HL-60/S4 treated with retinoic acid at 250 ng/mL for 4 days and 3 days (cell line): ENCODE data around the gene TXN2.
"Not testable (repeated sequence)": the region's sequence is repeated elsewhere in the genome, so short reads cannot be mapped to it uniquely, and the experiment has no call there.

Experiments used
- in situ Hi-C: fragments of 300-500 bp; cut with MboI; formaldehyde crosslinking; loops from 2 replicates; pipeline ENCODE4 v1.7.0; 2022; ENCODE audit warnings: low sequenced_read_pairs

Gene TXN2

GRCh38 chr22:36481393-36482168 lies at the start of gene TXN2:
Gene TXN2, minus strand, starts transcription at chr22:36481640. Its CDS starts 803 bp downstream, at chr22:36480837.
- in situ Hi-C loops = no loop called here

GRCh38 chr22:36528795-36529751 lies 47.6 kb upstream of the TXN2 start, which contains the start of gene EIF3D:
Gene EIF3D, minus strand, starts transcription at chr22:36529166. Its CDS starts 3,045 bp downstream, at chr22:36526121.
- in situ Hi-C loops = loop anchor here (25.0 kb wide), 2 partner anchors 458 to 933 kb away; no protein-coding TSS in a partner anchor

GRCh38 chr22:36528341-36528740 lies 46.9 kb upstream of the TXN2 start:
- in situ Hi-C loops = loop anchor here (25.0 kb wide), 2 partner anchors 459 to 934 kb away; no protein-coding TSS in a partner anchor

GRCh38 chr22:36522662-36523061 lies 41.2 kb upstream of the TXN2 start:
- in situ Hi-C loops = no loop called here

GRCh38 chr22:36520423-36520822 lies 39.0 kb upstream of the TXN2 start:
- in situ Hi-C loops = no loop called here

GRCh38 chr22:36519906-36520305 lies 38.5 kb upstream of the TXN2 start:
- in situ Hi-C loops = not testable (repeated sequence)

- in situ Hi-C loops = no loop called here
These were observed 33.3 kb upstream of the TXN2 start for GRCh38 chr22:36514766-36515165.

- in situ Hi-C loops = no loop called here
These were observed 31.6 kb upstream of the TXN2 start for GRCh38 chr22:36512991-36513390.

GRCh38 chr22:36512333-36512732 lies 30.9 kb upstream of the TXN2 start:
- in situ Hi-C loops = no loop called here

- in situ Hi-C loops = no loop called here
These were observed 29.8 kb upstream of the TXN2 start for GRCh38 chr22:36510966-36511881.

- in situ Hi-C loops = no loop called here
These were observed 28.9 kb upstream of the TXN2 start for GRCh38 chr22:36510384-36510783.

- in situ Hi-C loops = no loop called here
These were observed 26.1 kb upstream of the TXN2 start for GRCh38 chr22:36507518-36508010.

- in situ Hi-C loops = no loop called here
These were observed 25.4 kb upstream of the TXN2 start, which contains the start of gene FOXRED2 for GRCh38 chr22:36506637-36507517. Gene FOXRED2, minus strand, starts transcription at chr22:36507040. Its CDS starts 618 bp downstream, at chr22:36506422.

GRCh38 chr22:36505998-36506635 lies 24.7 kb upstream of the TXN2 start:
- in situ Hi-C loops = no loop called here

- in situ Hi-C loops = no loop called here
These were observed 16.6 kb upstream of the TXN2 start for GRCh38 chr22:36497910-36498665.

GRCh38 chr22:36493690-36494110 lies 12.3 kb upstream of the TXN2 start:
- in situ Hi-C loops = no loop called here

GRCh38 chr22:36492109-36492508 lies 10.7 kb upstream of the TXN2 start:
- in situ Hi-C loops = no loop called here

GRCh38 chr22:36491155-36491554 lies 9.7 kb upstream of the TXN2 start:
- in situ Hi-C loops = no loop called here
